Thymus (tissue), 11 donors: ENCODE data around the gene TLE5. TPM values are rescaled to one million over a fixed set of nuclear protein-coding genes. Genes with fewer than 3 reads are reported as not detected.
"Not testable (repeated sequence)": the region's sequence is repeated elsewhere in the genome, so short reads cannot be mapped to it uniquely, and the experiment has no call there.

ENCODE experiments used
- DNase-seq, 9 donors: peaks; one replicate each; pipeline ENCODE4 v3.0.0-alpha.2; 2013; ENCODE audit warnings: low spot score in 9 of 9, low read depth in 6 of 9, missing footprints in 1 of 9
- H3K27ac ChIP-seq, 2 donors: one replicate each; pipeline ENCODE4 v1.5.1; 2013; ENCODE audit warnings: control low read depth in 1 of 2, low read depth in 1 of 2, low read length in 1 of 2, mild to moderate bottlenecking in 1 of 2, moderate library complexity in 1 of 2
- H3K27me3 ChIP-seq, 2 donors: one replicate each; pipeline ENCODE4 v1.5.1; 2013; ENCODE audit warnings: low read length in 1 of 2; ENCODE audit not compliant: control insufficient read depth in 2 of 2, insufficient read depth in 1 of 2
- H3K36me3 ChIP-seq, 2 donors: one replicate each; pipeline ENCODE4 v1.5.1; 2013; ENCODE audit warnings: low read length in 1 of 2, mild to moderate bottlenecking in 1 of 2, moderate library complexity in 1 of 2; ENCODE audit not compliant: control insufficient read depth in 2 of 2, insufficient read depth in 2 of 2
- H3K4me1 ChIP-seq, 2 donors: one replicate each; pipeline ENCODE4 v1.5.1; 2013; ENCODE audit warnings: low read length in 2 of 2; ENCODE audit not compliant: control insufficient read depth in 2 of 2, insufficient read depth in 2 of 2
- H3K4me3 ChIP-seq, 2 donors: one replicate each; pipeline ENCODE4 v1.5.1; 2013; ENCODE audit warnings: low read length in 2 of 2, control low read depth in 1 of 2, mild to moderate bottlenecking in 1 of 2
- H3K9me3 ChIP-seq, 2 donors: one replicate each; pipeline ENCODE4 v1.5.1; 2013; ENCODE audit warnings: low read length in 1 of 2, mild to moderate bottlenecking in 1 of 2; ENCODE audit not compliant: control insufficient read depth in 2 of 2, insufficient read depth in 1 of 2
- WGBS: extraction: QIAGEN DNeasy Blood & Tissue Kit; methylation state at CpG from one replicate; pipeline ENCODE4 v1.1.7; 2013; 5-methylcytosine and 5-hydroxymethylcytosine counted together
- polyA plus RNA-seq: library from polyadenylated mRNA; stranded (reverse); fragments of 200-250 nt; gene quantifications from one replicate; pipeline ENCODE4 v1.2.3, GENCODE V29; 2013
- total RNA-seq: library from RNA; stranded (reverse); fragments of 120-200 nt; gene quantifications from one replicate; pipeline ENCODE4 v1.2.4, GENCODE V29; 2013
- donor health status: healthy.

TLE5 gene
- total and polyA plus RNA-seq, 2 donors, result 302 to 540 TPM

GRCh38 chr19:3098515-3099346 is 36.4 kb upstream of the TLE5 start:
- Histone ChIP-seq H3K27ac (peak overlapping the region; percentile 37 to 64), H3K27me3 (peaks cover 4 to 18% of the 10 kb centered on the region in 2 donors), H3K36me3 (no peaks in the 10 kb centered on the region), H3K9me3 (peaks cover 0 to 5% of the 10 kb centered on the region in 2 donors), H3K4me1 (peaks cover 30 to 45% of the 10 kb centered on the region in 2 donors), H3K4me3 (peak overlapping the region in 1 of 2 donors; percentile 12)
- DNase-seq, result peak in 1 of 9 donors; percentile 48
- 38% methylated on average over 40 of the region's 40 CpGs for WGBS

GRCh38 chr19:3098141-3098514 is 35.8 kb upstream of the TLE5 start:
- H3K4me3 ChIP-seq, result no peak overlapping the region
- peaks cover 31 to 43% of the 10 kb centered on the region in 2 donors for H3K4me1 ChIP-seq
- H3K9me3 ChIP-seq, result peaks cover 0 to 3% of the 10 kb centered on the region in 2 donors
- 93% methylated on average over 18 of the region's 18 CpGs for WGBS
- H3K36me3 ChIP-seq, result no peaks in the 10 kb centered on the region
- H3K27ac ChIP-seq, result no peak overlapping the region
- no peak for DNase-seq
- peaks cover 6 to 20% of the 10 kb centered on the region in 2 donors for H3K27me3 ChIP-seq

GRCh38 chr19:3097442-3097871 is 35.2 kb upstream of the TLE5 start:
- no peak for DNase-seq

GRCh38 chr19:3096902-3097326 is 34.6 kb upstream of the TLE5 start:
- Histone ChIP-seq H3K4me3 (no peak overlapping the region), H3K36me3 (no peaks in the 10 kb centered on the region), H3K27ac (no peak overlapping the region), H3K4me1 (peaks cover 31 to 43% of the 10 kb centered on the region in 2 donors), H3K9me3 (peaks cover 0 to 3% of the 10 kb centered on the region in 2 donors), H3K27me3 (peaks cover 8 to 30% of the 10 kb centered on the region in 2 donors)
- WGBS, result 84% methylated on average over 11 of the region's 11 CpGs
- no peak for DNase-seq

More at GRCh38 chr19:3097442-3097871, 35.2 kb upstream of the TLE5 start:
- Histone ChIP-seq H3K36me3 (no peaks in the 10 kb centered on the region), H3K27me3 (peaks cover 8 to 26% of the 10 kb centered on the region in 2 donors), H3K4me1 (peaks cover 31 to 43% of the 10 kb centered on the region in 2 donors), H3K27ac (no peak overlapping the region), H3K4me3 (no peak overlapping the region), H3K9me3 (peaks cover 0 to 3% of the 10 kb centered on the region in 2 donors)
- WGBS, result 94% methylated on average over 24 of the region's 24 CpGs

DNA sequence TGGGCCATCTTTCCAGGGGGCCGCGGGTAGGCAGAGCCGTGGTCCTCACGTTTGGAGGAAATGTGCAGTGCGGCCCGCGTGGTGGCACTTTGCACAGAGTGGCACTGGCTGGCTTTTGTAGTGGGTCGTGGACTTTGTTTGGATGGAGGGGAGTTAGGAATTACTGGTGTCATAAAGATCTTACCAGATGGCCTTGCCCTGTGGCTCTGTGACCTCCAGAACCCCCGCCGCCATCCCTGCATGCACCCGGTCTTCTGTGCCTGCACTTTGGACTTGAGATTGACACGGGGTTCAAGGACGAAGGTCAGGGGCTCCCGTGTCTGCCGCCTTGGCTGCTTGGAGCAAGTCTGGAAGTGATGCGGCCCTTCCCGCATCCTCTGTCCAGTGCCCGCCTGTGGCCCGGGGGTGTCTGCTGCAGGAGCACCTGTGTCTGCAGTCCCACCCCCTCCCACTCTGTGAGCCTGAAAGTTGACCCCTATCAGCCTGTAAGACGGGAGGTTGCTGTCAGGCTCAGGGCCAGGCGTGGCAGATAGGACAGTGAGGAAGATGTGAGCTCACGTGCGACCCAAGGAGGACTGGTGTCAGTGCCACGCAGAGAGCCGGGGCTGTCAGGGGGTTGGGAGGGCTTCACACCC is 34.1 kb upstream of the TLE5 start:
- H3K4me3 ChIP-seq, result peak overlapping the region in 1 of 2 donors; percentile 58
- peaks cover 31 to 43% of the 10 kb centered on the region in 2 donors for H3K4me1 ChIP-seq
- H3K36me3 ChIP-seq, result no peaks in the 10 kb centered on the region
- 75% methylated on average over 25 of the region's 25 CpGs for WGBS
- H3K27ac ChIP-seq, result no peak overlapping the region
- DNase-seq, result no peak
- peaks cover 8 to 31% of the 10 kb centered on the region in 2 donors for H3K27me3 ChIP-seq
- H3K9me3 ChIP-seq, result peaks cover 0 to 3% of the 10 kb centered on the region in 2 donors

DNA sequence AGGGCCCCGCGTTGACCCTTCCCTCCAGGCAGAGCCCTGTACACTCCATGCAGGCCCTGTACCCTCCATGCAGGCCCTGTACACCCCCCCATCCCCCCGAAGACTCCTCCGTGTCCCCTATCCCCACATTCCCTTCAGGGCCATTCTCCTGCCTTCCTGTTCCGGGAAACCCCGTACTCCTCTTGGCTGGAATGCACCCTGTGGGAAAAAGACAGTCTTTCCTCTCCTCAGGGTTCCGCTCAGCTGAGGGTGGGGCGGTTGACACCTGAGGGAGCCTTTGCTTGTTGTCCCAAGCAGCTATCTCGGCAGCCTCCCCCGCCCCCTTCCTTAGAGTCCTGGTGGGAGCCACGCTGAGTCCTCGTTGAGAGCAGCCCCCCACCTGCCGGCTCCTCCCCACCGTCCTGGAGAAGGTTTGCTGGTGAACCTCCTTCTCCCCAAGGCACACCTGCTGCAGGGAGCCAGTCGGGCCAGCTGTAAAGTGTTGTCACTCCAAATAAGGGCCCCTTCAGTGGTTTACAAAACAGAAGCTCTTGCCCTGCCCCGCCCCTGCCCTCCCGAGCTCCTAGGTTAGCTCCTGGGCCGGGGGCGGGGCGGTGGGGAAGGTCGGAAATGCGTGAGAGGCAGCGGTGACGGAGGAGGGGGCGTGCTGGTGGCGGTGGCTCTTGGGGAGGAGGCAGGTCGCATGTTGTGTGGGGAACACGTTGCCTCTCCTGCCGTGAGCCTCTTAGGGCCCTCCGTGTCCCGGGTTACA is 33.3 kb upstream of the TLE5 start:
- H3K4me3 ChIP-seq, result peak overlapping the region; percentile 58 to 81
- peaks cover 31 to 43% of the 10 kb centered on the region in 2 donors for H3K4me1 ChIP-seq
- H3K9me3 ChIP-seq, result peaks cover 0 to 3% of the 10 kb centered on the region in 2 donors
- no peaks in the 10 kb centered on the region for H3K36me3 ChIP-seq
- peak overlapping the region in 1 of 2 donors; percentile 45 for H3K27ac ChIP-seq
- WGBS, result 13% methylated on average over 31 of the region's 31 CpGs
- H3K27me3 ChIP-seq, result peaks cover 8 to 31% of the 10 kb centered on the region in 2 donors
- DNase-seq, result peak in 8 of 9 donors; percentile 33 to 86 (median 75)

DNA sequence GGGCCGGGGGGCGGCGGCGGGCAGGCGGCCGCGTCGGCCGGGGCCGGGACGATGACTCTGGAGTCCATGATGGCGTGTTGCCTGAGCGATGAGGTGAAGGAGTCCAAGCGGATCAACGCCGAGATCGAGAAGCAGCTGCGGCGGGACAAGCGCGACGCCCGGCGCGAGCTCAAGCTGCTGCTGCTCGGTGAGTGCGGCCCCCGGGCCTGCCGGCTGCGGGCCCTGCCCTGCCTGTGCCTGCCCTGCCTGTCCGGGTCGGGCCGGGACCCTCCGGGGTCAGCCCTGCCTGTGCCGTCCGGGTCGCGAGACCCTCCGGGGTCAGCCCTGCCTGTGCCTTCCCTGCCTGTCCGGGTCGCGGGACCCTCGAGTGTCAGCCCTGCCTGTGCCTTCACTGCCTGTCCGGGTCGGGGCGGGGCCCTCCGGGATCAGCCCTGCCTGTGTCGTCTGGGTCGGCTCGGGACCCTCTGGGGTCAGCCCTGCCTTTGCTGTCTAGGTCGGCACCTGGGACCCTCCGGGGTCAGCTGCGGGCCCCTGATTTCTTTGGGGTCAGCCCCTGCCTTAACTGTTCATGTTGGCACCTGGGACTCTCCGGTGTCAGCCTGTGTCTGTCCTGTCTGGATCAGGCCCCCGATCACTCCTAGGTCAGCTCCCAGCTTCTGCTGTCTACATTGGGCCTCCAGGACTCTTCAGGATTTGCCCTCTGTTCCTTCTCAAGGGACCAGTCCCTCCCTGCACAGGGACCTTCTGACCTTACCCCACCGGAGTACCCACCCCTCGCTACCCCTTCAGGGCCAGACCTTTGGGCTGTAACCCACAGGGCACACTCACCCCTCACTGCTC is 32.5 kb upstream of the TLE5 start:
- H3K27ac ChIP-seq, result peak overlapping the region in 1 of 2 donors; percentile 15
- 5% methylated on average over 57 of the region's 57 CpGs for WGBS
- H3K4me3 ChIP-seq, result peak overlapping the region; percentile 58 to 81
- DNase-seq, result peak in 1 of 9 donors; percentile 49
- H3K4me1 ChIP-seq, result peaks cover 31 to 42% of the 10 kb centered on the region in 2 donors
- no peaks in the 10 kb centered on the region for H3K36me3 ChIP-seq
- H3K27me3 ChIP-seq, result peaks cover 8 to 31% of the 10 kb centered on the region in 2 donors
- peaks cover 0 to 3% of the 10 kb centered on the region in 2 donors for H3K9me3 ChIP-seq

GRCh38 chr19:3089299-3089855 is 27.1 kb upstream of the TLE5 start:
- H3K9me3 ChIP-seq, DNase-seq, H3K27ac ChIP-seq, H3K4me1 ChIP-seq, H3K36me3 ChIP-seq, H3K4me3 ChIP-seq: not testable (repeated sequence)
- peaks cover 6 to 17% of the 10 kb centered on the region in 2 donors for H3K27me3 ChIP-seq
- WGBS, result 93% methylated on average over 7 of the region's 7 CpGs
